SU-DHL-6 (cell line): ENCODE results near the gene VPS4A.

Experiments used
- H2AFZ ChIP-seq: fragments of 200-600 bp; sonication (generic); 2 replicates; pipeline ENCODE4 v1.6.1; 2014; ENCODE audit warnings: low read depth, mild to moderate bottlenecking, moderate library complexity, mixed read lengths, antibody characterized with exemption, low read length; ENCODE audit not compliant: severe bottlenecking
- H3F3A ChIP-seq: fragments of 200-600 bp; shearing (Covaris generic); 2 replicates; pipeline ENCODE4 v1.6.0; 2016; ENCODE audit warnings: antibody characterized with exemption, mild to moderate bottlenecking; ENCODE audit not compliant: insufficient read depth
- H3K27ac ChIP-seq: fragments of 200-600 bp; sonication (generic); 2 replicates; pipeline ENCODE4 v1.5.1; 2016; ENCODE audit warnings: low read depth, mild to moderate bottlenecking, low read length, moderate library complexity, mixed read lengths
- H3K27me3 ChIP-seq: fragments of 200-600 bp; sonication (generic), shearing (Covaris generic); 2 replicates; pipeline ENCODE4 v1.6.0; 2014; ENCODE audit warnings: mild to moderate bottlenecking, low read length
- H3K36me3 ChIP-seq: fragments of 200-600 bp; sonication (generic); 2 replicates; pipeline ENCODE4 v1.6.1; 2014; ENCODE audit warnings: mild to moderate bottlenecking, low read length, mixed read lengths
- H3K4me2 ChIP-seq: fragments of 300-600, 200-600 bp; shearing (Covaris generic), sonication (generic); 2 replicates; pipeline ENCODE4 v1.6.0; 2014; ENCODE audit warnings: low read length, low read depth, mild to moderate bottlenecking; ENCODE audit not compliant: poor library complexity, severe bottlenecking
- H3K4me3 ChIP-seq: fragments of 200-600 bp; sonication (generic); 2 replicates; pipeline ENCODE4 v1.5.1; 2014; ENCODE audit warnings: antibody characterized with exemption, low read length, mild to moderate bottlenecking, mixed read lengths; ENCODE audit not compliant: insufficient read depth, poor library complexity, severe bottlenecking
- H3K79me2 ChIP-seq: fragments of 200-600 bp; sonication (generic); 2 replicates; pipeline ENCODE4 v1.6.1; 2014; ENCODE audit warnings: mild to moderate bottlenecking, low read length, moderate library complexity; ENCODE audit not compliant: insufficient read depth
- H3K9ac ChIP-seq: fragments of 200-600 bp; sonication (generic); 2 replicates; pipeline ENCODE4 v1.7.0; 2014; ENCODE audit warnings: mild to moderate bottlenecking, low read length
- H3K9me2 ChIP-seq: fragments of 200-600 bp; sonication (generic); replicated peaks from 2 replicates; pipeline ENCODE4 v1.6.1; 2014; ENCODE audit warnings: low read length; ENCODE audit not compliant: insufficient read depth
- H3K9me3 ChIP-seq: fragments of 200-600 bp; sonication (generic); 2 replicates; pipeline ENCODE4 v1.6.1; 2014; ENCODE audit warnings: low read length, mixed read lengths; ENCODE audit not compliant: insufficient read depth
- H4K20me1 ChIP-seq: fragments of 200-600 bp; sonication (generic); 2 replicates; pipeline ENCODE4 v1.6.1; 2014; ENCODE audit warnings: low read depth, mild to moderate bottlenecking, antibody characterized with exemption, low read length, moderate library complexity, mixed read lengths
- EZH2phosphoT487 ChIP-seq: fragments of 200-600 bp; sonication (generic), shearing (Covaris generic); conservative IDR thresholded peaks from 2 replicates; pipeline ENCODE4 v1.6.1; 2018; ENCODE audit warnings: mild to moderate bottlenecking, antibody characterized with exemption, low read length, moderate library complexity, mixed read lengths
- TF ChIP-seq, protein P1 (sequence below): fragments of 200-600 bp; sonication (generic); IDR thresholded peaks from one replicate; pipeline ENCODE4 v1.5.1; 2017; ENCODE audit warnings: antibody characterized with exemption, mild to moderate bottlenecking, low read length, moderate library complexity; ENCODE audit not compliant: insufficient read depth, poor library complexity, severe bottlenecking

The VPS4A gene

DNA sequence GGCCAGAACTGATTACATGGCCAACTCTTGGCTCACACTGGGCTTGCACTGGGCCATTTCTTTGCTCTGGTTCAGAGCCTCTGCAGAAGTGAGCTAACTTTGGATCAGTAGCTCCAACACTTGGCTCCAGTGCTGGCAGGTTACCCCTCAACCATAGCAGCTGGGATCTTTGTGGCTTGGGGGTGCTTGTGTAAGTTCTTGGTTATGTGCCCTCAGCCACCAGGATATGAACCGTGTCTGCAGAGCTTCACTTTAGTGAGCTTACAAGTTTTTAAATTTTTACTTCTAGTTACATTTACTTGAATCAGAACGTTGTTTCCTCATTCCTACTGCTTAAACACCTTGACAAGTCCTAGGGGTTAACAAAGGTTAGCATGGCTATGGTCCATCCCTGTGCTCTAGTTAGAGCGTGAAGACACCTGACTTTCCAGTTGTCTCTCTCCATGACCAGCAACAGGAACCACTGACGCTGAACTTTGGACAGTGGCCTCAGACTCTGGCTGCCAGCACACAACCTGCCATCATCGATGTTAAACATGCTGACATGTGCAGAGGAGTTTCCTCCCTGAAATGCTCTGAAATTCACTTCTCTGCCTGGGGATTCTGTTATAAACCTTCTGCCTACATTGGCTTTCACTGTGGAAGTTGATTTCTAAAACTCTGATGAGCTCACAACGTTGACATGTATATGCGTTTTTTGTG, 15.2 kb downstream of the VPS4A start:
- Histone ChIP-seq H3K27ac (peak overlapping the region; percentile 68), H3K79me2 (peaks cover 68% of the 10 kb centered on the region), H3K9me3 (no peaks in the 10 kb centered on the region), H3K9me2 (no peaks in the 10 kb centered on the region), H3F3A (peaks cover 9% of the 10 kb centered on the region), H3K36me3 (peaks cover 3% of the 10 kb centered on the region; the same call in 1 of the 2 replicates), H4K20me1 (peaks cover 7% of the 10 kb centered on the region; the same call in 1 of the 2 replicates), H3K9ac (peak overlapping the region; percentile 87), H3K4me2 (peak overlapping the region; percentile 88), H3K4me3 (peak overlapping the region; percentile 49), H2AFZ (no peak overlapping the region), H3K27me3 (no peaks in the 10 kb centered on the region)
- TF ChIP-seq, protein P1, sequence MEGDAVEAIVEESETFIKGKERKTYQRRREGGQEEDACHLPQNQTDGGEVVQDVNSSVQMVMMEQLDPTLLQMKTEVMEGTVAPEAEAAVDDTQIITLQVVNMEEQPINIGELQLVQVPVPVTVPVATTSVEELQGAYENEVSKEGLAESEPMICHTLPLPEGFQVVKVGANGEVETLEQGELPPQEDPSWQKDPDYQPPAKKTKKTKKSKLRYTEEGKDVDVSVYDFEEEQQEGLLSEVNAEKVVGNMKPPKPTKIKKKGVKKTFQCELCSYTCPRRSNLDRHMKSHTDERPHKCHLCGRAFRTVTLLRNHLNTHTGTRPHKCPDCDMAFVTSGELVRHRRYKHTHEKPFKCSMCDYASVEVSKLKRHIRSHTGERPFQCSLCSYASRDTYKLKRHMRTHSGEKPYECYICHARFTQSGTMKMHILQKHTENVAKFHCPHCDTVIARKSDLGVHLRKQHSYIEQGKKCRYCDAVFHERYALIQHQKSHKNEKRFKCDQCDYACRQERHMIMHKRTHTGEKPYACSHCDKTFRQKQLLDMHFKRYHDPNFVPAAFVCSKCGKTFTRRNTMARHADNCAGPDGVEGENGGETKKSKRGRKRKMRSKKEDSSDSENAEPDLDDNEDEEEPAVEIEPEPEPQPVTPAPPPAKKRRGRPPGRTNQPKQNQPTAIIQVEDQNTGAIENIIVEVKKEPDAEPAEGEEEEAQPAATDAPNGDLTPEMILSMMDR = no peak
- no peak for TF ChIP-seq EZH2phosphoT487

- Histone ChIP-seq H3K9ac (peak overlapping the region; percentile 87), H3K27me3 (no peaks in the 10 kb centered on the region), H3K9me2 (no peaks in the 10 kb centered on the region), H3F3A (peaks cover 14% of the 10 kb centered on the region), H3K36me3 (peaks cover 3% of the 10 kb centered on the region; the same call in 1 of the 2 replicates), H3K4me3 (peak overlapping the region; percentile 66), H3K79me2 (peaks cover 68% of the 10 kb centered on the region), H3K4me2 (peak overlapping the region; percentile 88), H3K27ac (peak overlapping the region; percentile 68), H3K9me3 (no peaks in the 10 kb centered on the region), H4K20me1 (peaks cover 7% of the 10 kb centered on the region; the same call in 1 of the 2 replicates), H2AFZ (no peak overlapping the region)
- TF ChIP-seq, protein P1 = no peak
- TF ChIP-seq EZH2phosphoT487 = no peak
Observed at GRCh38 chr16:69327585-69328310, 16.6 kb downstream of the VPS4A start.

DNA sequence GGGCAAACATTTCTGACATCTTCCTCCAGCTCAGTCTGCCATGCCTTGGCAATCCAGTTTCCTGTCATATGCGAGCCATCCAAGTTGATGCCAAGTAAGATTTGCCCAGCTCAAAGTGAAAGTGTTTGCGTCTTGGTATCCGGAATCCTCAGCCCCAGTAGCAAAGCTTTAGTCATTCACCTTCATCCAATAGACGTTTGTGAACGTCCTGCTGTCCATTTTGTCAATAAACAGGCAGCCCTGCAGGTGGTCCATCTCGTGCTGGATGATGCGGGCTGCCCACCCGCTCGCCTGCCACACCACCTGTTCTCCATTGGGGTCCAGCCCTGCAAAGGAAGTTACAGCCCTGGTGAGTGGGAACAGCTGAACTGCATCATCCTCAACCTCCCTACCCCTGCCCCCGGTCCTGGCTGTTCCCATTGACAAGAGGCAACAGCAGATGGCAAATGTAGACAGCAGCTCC, 17.7 kb downstream of the VPS4A start:
- H3K4me3 ChIP-seq = peak overlapping the region; percentile 66
- H3K27me3 ChIP-seq = no peaks in the 10 kb centered on the region
- TF ChIP-seq, protein P1 = no peak
- TF ChIP-seq EZH2phosphoT487 = no peak
- H3F3A ChIP-seq = peaks cover 14% of the 10 kb centered on the region
- no peak overlapping the region for H2AFZ ChIP-seq
- H3K36me3 ChIP-seq = peaks cover 3% of the 10 kb centered on the region
- no peaks in the 10 kb centered on the region for H3K9me3 ChIP-seq
- peak overlapping the region; percentile 67 for H3K27ac ChIP-seq
- peaks cover 64% of the 10 kb centered on the region for H3K79me2 ChIP-seq
- H3K9me2 ChIP-seq = no peaks in the 10 kb centered on the region
- peak overlapping the region; percentile 87 for H3K9ac ChIP-seq
- H4K20me1 ChIP-seq = peaks cover 3% of the 10 kb centered on the region; the same call in 1 of the 2 replicates
- peak overlapping the region; percentile 88 for H3K4me2 ChIP-seq
